Keratinocyte (primary cell): ENCODE results near the gene ADAMTS6. TPM values are rescaled to one million over a fixed set of nuclear protein-coding genes. Genes with fewer than 3 reads are reported as not detected.
A peak's percentile ranks its signal among the peaks of the same experiment; 100 is the strongest.

Experiments
- DNase-seq: peaks from one replicate; pipeline ENCODE4 v3.0.0-alpha.2; 2011; ENCODE audit warnings: low read depth, missing footprints, low spot score
- FAIRE-seq: peaks from 2 replicates; lab custom pipeline; 2011; peaks lifted over from hg19 to GRCh38; lab: Jason Lieb, UNC
- H2AFZ ChIP-seq: 2 replicates; pipeline ENCODE4 v1.6.0; 2012; ENCODE audit warnings: low read length, control low read depth, inconsistent platforms; ENCODE audit not compliant: control insufficient read depth
- H3K27ac ChIP-seq: 2 replicates; pipeline ENCODE4 v1.5.1; 2011; ENCODE audit warnings: low read length; ENCODE audit not compliant: control insufficient read depth, insufficient read depth
- H3K27me3 ChIP-seq: 3 replicates; pipeline ENCODE4 v1.6.0; 2011; ENCODE audit warnings: low read length; ENCODE audit not compliant: control insufficient read depth, insufficient read depth; ENCODE audit errors: extremely low read depth
- H3K36me3 ChIP-seq, 2 experiments: 2 replicates in 1 of 2; 3 replicates in 1 of 2; pipeline ENCODE4 v1.5.1; 2011; ENCODE audit warnings: low read length in 2 of 2, mild to moderate bottlenecking in 1 of 2; ENCODE audit not compliant: control insufficient read depth in 2 of 2, insufficient read depth in 2 of 2; ENCODE audit errors: extremely low read depth in 1 of 2
- H3K4me1 ChIP-seq: 3 replicates; pipeline ENCODE4 v1.5.1; 2011; ENCODE audit warnings: low read length; ENCODE audit not compliant: control insufficient read depth, insufficient read depth; ENCODE audit errors: extremely low read depth
- H3K4me2 ChIP-seq: 3 replicates; pipeline ENCODE4 v1.6.0; 2011; ENCODE audit warnings: low read depth, low read length; ENCODE audit not compliant: control insufficient read depth, insufficient read depth; ENCODE audit errors: extremely low read depth
- H3K4me3 ChIP-seq, 3 experiments: fragments of 200-600 bp in 1 of 3; sonication (generic) in 1 of 3; 2 replicates in 2 of 3; 3 replicates in 1 of 3; pipeline ENCODE4 v1.5.1; 2011 to 2016; ENCODE audit warnings: low read length in 3 of 3, mild to moderate bottlenecking in 3 of 3, control low read depth in 2 of 3, inconsistent platforms in 1 of 3, low read depth in 1 of 3, mixed read lengths in 1 of 3, mixed run types in 1 of 3, moderate library complexity in 1 of 3; ENCODE audit not compliant: control insufficient read depth in 2 of 3, insufficient read depth in 2 of 3; ENCODE audit errors: extremely low read depth in 1 of 3
- H3K79me2 ChIP-seq: 2 replicates; pipeline ENCODE4 v1.6.0; 2012; ENCODE audit warnings: low read length; ENCODE audit not compliant: control insufficient read depth, insufficient read depth
- H3K9ac ChIP-seq: 3 replicates; pipeline ENCODE4 v1.6.0; 2011; ENCODE audit warnings: low read length; ENCODE audit not compliant: control insufficient read depth, insufficient read depth; ENCODE audit errors: extremely low read depth
- H3K9me1 ChIP-seq: 3 replicates; pipeline ENCODE4 v1.6.0; 2011; ENCODE audit warnings: low read length; ENCODE audit not compliant: control insufficient read depth, insufficient read depth; ENCODE audit errors: extremely low read depth
- H3K9me3 ChIP-seq: 2 replicates; pipeline ENCODE4 v1.5.1; 2012; ENCODE audit warnings: low read depth, low read length; ENCODE audit not compliant: control insufficient read depth
- H4K20me1 ChIP-seq: 3 replicates; pipeline ENCODE4 v1.6.0; 2011; ENCODE audit warnings: low read length; ENCODE audit not compliant: control insufficient read depth, insufficient read depth; ENCODE audit errors: extremely low read depth
- EZH2 ChIP-seq: IDR thresholded peaks from one replicate; pipeline ENCODE4 v1.6.1; 2012; ENCODE audit warnings: inconsistent platforms, mild to moderate bottlenecking, low read length, moderate library complexity
- dilution Hi-C: fragments of 300-500 bp; cut with MboI; formaldehyde crosslinking; loops from one replicate; pipeline ENCODE4 v1.7.0; 2020; ENCODE audit warnings: low sequenced_read_pairs; ENCODE audit not compliant: extremely low pct_ligation_motif_present
- polyA plus RNA-seq, 5 experiments: library from polyadenylated mRNA; depleted of rRNA in 3 of 5; stranded (reverse) in 3 of 5; stranded (forward) in 1 of 5; unstranded in 1 of 5; fragments of >200 nt; gene quantifications; 1 replicate in 1 of 5; 2 replicates in 3 of 5; 3 replicates in 1 of 5; pipeline versions ENCODE4 v1.2.1 to v1.2.3, GENCODE V29; 2011 to 2012; ENCODE audit warnings: missing spikeins in 2 of 5, low read depth in 1 of 5, low replicate concordance in 1 of 5
- TF ChIP-seq, protein P1 (sequence below), 3 experiments: IDR thresholded peaks in 1 of 3; conservative IDR thresholded peaks in 1 of 3; optimal IDR thresholded peaks in 1 of 3; 2 replicates in 2 of 3; 3 replicates in 1 of 3; pipeline versions ENCODE3 to v1.5.1; 2011; ENCODE audit warnings: low read length in 3 of 3, mild to moderate bottlenecking in 3 of 3, moderate library complexity in 2 of 3, control low read depth in 1 of 3, inconsistent platforms in 1 of 3; ENCODE audit not compliant: insufficient read depth in 2 of 3; ENCODE audit errors: extremely low read depth in 1 of 3

ADAMTS6 gene
- polyA plus RNA-seq, 1 donor (not counting 4 experiments of a cell fraction or from before 2014, with no cell fraction given) = 10.9 TPM

DNA sequence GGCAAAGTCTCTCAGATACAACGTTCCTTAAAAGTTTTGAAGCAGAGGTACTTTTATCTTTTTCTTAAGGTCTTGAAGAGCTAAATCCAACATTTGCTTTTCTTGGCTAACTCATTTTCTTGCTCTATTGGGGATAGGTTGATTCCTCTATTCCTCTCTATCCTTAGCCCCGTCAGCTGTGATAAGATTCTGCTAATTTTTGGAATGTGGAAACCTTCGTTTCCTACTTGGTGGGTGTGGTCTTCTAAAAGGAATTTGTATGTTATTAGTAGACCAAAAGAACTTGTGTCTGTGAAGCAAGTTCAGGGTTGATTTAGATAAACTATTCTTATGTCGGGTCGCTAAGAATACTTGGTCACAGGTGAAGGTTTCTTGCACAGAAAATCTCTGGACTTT lies 308.6 kb downstream of the ADAMTS6 start:
- Histone ChIP-seq H2AFZ (no peak overlapping the region), H4K20me1 (no peaks in the 10 kb centered on the region), H3K4me2 (no peak overlapping the region), H3K4me3 (no peak overlapping the region), H3K9me1 (no peaks in the 10 kb centered on the region), H3K9ac (no peak overlapping the region), H3K9me3 (peaks cover 2% of the 10 kb centered on the region), H3K27me3 (no peaks in the 10 kb centered on the region), H3K4me1 (peaks cover 9% of the 10 kb centered on the region), H3K36me3 (peaks cover 7 to 17% of the 10 kb centered on the region in 2 experiments), H3K79me2 (no peaks in the 10 kb centered on the region), H3K27ac (peak overlapping the region; percentile 5)
- FAIRE-seq (no peak), DNase-seq (no peak)
- dilution Hi-C loops = no loop called here
- TF ChIP-seq, protein P1, sequence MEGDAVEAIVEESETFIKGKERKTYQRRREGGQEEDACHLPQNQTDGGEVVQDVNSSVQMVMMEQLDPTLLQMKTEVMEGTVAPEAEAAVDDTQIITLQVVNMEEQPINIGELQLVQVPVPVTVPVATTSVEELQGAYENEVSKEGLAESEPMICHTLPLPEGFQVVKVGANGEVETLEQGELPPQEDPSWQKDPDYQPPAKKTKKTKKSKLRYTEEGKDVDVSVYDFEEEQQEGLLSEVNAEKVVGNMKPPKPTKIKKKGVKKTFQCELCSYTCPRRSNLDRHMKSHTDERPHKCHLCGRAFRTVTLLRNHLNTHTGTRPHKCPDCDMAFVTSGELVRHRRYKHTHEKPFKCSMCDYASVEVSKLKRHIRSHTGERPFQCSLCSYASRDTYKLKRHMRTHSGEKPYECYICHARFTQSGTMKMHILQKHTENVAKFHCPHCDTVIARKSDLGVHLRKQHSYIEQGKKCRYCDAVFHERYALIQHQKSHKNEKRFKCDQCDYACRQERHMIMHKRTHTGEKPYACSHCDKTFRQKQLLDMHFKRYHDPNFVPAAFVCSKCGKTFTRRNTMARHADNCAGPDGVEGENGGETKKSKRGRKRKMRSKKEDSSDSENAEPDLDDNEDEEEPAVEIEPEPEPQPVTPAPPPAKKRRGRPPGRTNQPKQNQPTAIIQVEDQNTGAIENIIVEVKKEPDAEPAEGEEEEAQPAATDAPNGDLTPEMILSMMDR (optimal IDR thresholded peaks at IDR 0.05 in 1 of 3, IDR thresholded peaks at IDR 0.05 in 1 of 3, conservative IDR thresholded peaks at IDR 0.05 in 1 of 3; ENCODE audit: extremely low read depth in 1 of 3, insufficient read depth in 2 of 3, low read length in 3 of 3) = no peak
- TF ChIP-seq EZH2 = no peak

DNA sequence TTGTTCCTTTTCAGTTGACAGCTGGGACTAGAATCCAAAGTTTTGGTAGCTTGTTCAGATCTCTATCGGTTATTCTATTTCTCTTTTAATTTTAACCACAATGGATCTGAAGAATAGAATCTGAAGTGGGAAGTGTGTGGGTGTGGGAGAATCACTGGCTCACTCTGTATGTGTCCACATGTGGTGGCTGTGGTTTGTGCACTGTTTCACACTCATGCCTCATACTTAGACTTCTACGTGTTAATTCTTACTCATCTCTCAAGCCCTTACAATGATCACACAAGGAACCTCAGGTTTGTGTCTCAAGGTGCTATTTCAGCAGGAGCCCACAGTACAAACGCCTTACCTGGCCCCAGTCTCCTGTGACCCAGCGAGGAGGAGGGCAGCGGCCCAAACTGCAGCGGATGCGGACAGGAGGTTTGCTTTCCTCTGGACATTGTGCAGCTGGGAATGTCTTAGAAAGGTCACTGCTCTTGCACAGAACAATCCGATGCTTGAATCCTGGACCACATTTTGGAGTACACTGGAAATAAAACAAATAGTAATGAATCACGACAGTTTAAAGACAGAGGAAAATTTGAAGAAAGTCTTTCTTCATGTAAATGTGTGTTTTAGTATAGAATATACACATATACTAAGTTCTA lies 309.1 kb downstream of the ADAMTS6 start:
- H3K36me3 ChIP-seq = peaks cover 4 to 17% of the 10 kb centered on the region in 2 experiments
- dilution Hi-C loops = no loop called here
- no peaks in the 10 kb centered on the region for H3K9me1 ChIP-seq
- no peaks in the 10 kb centered on the region for H4K20me1 ChIP-seq
- TF ChIP-seq EZH2 = no peak
- TF ChIP-seq, protein P1 (optimal IDR thresholded peaks at IDR 0.05 in 1 of 3, IDR thresholded peaks at IDR 0.05 in 1 of 3, conservative IDR thresholded peaks at IDR 0.05 in 1 of 3; ENCODE audit: extremely low read depth in 1 of 3, insufficient read depth in 2 of 3, low read length in 3 of 3) = no peak
- H3K4me1 ChIP-seq = peaks cover 9% of the 10 kb centered on the region
- no peaks in the 10 kb centered on the region for H3K27me3 ChIP-seq
- DNase-seq = no peak
- no peak overlapping the region for H2AFZ ChIP-seq
- H3K9ac ChIP-seq = no peak overlapping the region
- peak overlapping the region; percentile 38 for H3K27ac ChIP-seq
- H3K9me3 ChIP-seq = peaks cover 2% of the 10 kb centered on the region
- H3K4me2 ChIP-seq = no peak overlapping the region
- no peak overlapping the region for H3K4me3 ChIP-seq
- peak; percentile 86 for FAIRE-seq
- no peaks in the 10 kb centered on the region for H3K79me2 ChIP-seq
